Stimulated activated CD4-positive, alpha-beta T cell treated with anti-CD3 and anti-CD28 coated beads, Interleukin-1b, Interleukin-23, amount 100 ng/mL, for 24 hours (primary cell): ENCODE data around the gene FDXR.

Experiments used
- DNase-seq, 4 experiments: peaks; one replicate each; pipeline ENCODE4 v3.0.0-alpha.2; 2020; ENCODE audit warnings: low read depth in 4 of 4, low spot score in 1 of 4

Gene FDXR

DNA sequence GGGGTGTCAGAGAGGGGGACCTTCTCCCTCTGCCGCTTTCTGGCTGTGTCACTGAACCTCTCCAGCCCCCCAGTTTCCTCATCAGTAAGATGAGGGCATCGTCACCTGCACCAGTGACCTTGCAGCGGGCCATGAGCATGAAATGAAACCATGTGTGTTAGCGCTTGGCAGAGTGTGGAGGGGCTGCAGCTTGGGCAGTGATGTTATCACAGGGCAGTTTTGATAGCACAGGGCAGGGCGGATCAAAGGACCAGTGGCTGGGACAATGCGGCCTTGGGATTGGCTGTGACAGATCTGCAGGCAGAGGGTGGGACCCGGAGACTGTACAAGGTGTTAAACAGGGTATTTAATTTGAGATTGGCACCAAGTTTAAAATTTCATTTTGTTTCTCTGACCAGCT is 57.7 kb downstream of the FDXR start:
- no peak for DNase-seq

DNA sequence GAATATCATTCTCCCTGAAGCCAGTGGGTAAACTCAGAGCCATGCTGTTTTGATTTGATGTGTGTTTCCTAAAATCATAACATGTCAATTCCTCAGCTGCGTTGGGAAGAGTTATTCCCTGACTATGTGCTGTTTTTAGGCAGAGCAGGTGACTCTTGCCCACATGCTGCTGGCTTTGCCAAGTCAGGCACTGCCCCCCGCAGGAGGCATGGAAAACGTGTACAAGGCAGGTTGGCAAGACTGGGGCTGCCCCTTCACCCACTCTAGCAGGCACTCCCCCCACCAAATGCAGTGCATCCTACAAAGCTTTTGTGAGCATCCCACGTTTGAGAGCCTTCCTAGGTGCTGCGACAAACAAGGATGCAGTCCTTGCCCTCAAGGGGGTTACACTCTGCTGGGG is 58.3 kb downstream of the FDXR start:
- no peak for DNase-seq
